Neural progenitor cell (in vitro differentiated cells): ENCODE data around the gene SIRT6.
"Not testable (repeated sequence)": the region's sequence is repeated elsewhere in the genome, so short reads cannot be mapped to it uniquely, and the experiment has no call there.

Experiments
- EZH2 ChIP-seq: fragments of 200-600 bp; sonication (generic); IDR thresholded peaks from 2 replicates; pipeline ENCODE4 v1.6.1; 2017; ENCODE audit warnings: antibody characterized with exemption, mild to moderate bottlenecking, moderate library complexity
- EZH2phosphoT487 ChIP-seq: fragments of 200-600 bp; sonication (generic); IDR thresholded peaks from 2 replicates; pipeline ENCODE4 v1.6.1; 2017; ENCODE audit warnings: antibody characterized with exemption
- TF ChIP-seq, protein P1 (sequence below): fragments of 200-600 bp; sonication (generic); IDR thresholded peaks from 2 replicates; pipeline ENCODE4 v1.5.1; 2017; ENCODE audit warnings: antibody characterized with exemption, mild to moderate bottlenecking

DNA sequence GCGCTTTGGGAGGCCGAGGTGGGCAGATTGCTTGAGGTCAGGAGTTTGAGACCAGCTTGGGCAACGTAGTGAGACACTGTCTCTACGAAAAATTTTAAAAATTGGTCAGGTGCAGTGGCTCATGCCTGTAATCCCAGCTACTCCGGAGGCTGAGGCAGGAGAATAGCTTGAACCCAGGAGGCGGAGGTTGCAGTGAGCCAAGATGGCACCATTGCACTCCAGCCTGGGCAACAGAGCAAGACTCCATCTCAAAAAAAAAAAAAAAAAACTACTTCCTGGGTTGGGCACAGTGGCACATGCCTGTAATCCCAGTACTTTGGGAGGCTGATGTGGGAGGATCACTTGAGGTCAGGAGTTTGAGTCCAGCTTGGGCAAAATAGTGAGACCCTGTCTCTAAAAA lies 49.2 kb upstream of the SIRT6 start:
- TF ChIP-seq, protein P1, sequence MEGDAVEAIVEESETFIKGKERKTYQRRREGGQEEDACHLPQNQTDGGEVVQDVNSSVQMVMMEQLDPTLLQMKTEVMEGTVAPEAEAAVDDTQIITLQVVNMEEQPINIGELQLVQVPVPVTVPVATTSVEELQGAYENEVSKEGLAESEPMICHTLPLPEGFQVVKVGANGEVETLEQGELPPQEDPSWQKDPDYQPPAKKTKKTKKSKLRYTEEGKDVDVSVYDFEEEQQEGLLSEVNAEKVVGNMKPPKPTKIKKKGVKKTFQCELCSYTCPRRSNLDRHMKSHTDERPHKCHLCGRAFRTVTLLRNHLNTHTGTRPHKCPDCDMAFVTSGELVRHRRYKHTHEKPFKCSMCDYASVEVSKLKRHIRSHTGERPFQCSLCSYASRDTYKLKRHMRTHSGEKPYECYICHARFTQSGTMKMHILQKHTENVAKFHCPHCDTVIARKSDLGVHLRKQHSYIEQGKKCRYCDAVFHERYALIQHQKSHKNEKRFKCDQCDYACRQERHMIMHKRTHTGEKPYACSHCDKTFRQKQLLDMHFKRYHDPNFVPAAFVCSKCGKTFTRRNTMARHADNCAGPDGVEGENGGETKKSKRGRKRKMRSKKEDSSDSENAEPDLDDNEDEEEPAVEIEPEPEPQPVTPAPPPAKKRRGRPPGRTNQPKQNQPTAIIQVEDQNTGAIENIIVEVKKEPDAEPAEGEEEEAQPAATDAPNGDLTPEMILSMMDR, result not testable (repeated sequence)
- not testable (repeated sequence) for TF ChIP-seq EZH2, EZH2phosphoT487
